HG03342 (cell line): Measurements from ENCODE around the gene TNPO2.
"Not testable (repeated sequence)": the region's sequence is repeated elsewhere in the genome, so short reads cannot be mapped to it uniquely, and the experiment has no call there.

Experiments used
- ATAC-seq: cut with Tn5 transposase; IDR thresholded peaks from one replicate; pipeline ENCODE4 v1.9.1; 2021; ENCODE audit warnings: mild to moderate bottlenecking, moderate library complexity; ENCODE audit not compliant: unreplicated experiment

Gene TNPO2

DNA sequence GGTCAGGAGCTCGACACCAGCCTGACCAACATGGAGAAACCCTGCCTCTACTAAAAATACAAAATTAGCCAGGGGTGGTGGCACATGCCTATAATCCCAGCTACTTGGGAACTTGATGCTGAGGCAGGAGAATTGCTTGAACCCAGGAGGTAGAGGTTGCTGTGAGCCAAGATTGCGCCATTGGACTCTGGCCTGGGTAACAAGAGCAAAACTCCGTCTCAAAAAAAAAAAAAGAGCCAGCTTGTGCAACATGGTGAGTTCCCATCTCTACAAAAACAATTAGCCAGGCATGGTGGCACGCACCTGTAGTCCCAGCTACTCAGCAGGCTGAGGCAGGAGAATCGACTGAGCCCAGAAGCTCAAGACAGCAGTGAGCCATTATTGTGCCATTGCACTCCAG, 45.7 kb downstream of the TNPO2 start:
- ATAC-seq: not testable (repeated sequence)

- ATAC-seq: no peak
These were observed 46.8 kb downstream of the TNPO2 start for GRCh38 chr19:12676928-12677327.

DNA sequence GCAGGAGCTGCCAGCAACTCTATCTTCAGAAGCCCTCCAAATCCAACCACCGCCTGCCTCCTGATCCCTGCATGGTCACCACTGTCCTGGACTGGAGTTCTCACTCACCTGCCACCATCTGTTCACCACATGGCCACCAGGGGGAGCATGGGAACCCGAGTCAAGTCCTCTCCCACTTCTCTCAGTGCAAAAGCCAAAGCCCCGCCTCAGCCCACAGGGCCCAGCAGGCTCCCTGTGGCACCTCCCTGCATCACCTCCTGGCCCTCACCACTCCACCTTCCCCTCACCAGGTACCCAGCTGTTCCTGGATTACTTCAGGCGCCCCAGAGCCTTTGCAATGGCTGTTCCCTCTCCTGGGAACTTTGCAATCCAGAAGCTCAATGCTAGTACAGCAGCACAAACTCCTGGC, 47.3 kb downstream of the TNPO2 start:
- no peak for ATAC-seq

DNA sequence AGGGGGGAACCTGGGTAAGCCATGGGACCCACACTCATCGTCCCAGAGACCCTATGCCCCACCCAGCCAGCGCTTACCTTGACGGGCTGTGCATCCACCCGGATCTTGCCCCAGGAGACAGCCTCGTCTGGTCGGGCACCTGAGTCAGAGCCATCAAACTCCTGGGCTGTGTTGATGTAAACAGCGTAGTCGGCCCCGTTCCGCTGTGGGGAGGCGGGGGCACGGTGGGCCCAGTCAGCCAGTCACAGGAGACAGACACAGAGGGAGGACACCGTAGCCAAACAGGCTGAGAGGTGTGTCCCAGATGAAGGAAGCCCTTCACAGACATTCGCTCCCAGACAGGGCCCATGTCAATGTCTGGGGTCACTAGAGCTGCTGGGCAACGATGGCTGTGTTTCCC, 47.8 kb downstream of the TNPO2 start:
- no peak for ATAC-seq

GRCh38 chr19:12675399-12675798, 48.3 kb downstream of the TNPO2 start:
- no peak for ATAC-seq

DNA sequence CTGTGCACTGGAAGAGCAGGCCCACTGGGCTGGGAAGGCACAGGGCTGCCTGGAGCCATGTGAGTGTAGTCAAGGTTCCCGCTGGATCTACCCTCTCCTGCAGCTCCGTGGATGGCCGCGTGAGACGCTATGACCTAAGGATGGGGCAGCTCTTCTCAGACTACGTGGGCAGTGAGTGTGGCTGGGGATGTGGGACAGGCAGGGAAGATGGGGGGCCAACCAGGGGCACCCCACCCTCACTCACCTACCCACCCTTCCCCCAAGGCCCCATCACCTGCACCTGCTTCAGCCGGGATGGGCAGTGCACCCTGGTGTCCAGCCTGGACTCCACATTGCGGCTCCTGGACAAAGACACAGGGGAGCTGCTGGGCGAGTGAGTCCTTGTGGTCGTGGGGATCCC, 51.0 kb downstream of the TNPO2 start:
- no peak for ATAC-seq

DNA sequence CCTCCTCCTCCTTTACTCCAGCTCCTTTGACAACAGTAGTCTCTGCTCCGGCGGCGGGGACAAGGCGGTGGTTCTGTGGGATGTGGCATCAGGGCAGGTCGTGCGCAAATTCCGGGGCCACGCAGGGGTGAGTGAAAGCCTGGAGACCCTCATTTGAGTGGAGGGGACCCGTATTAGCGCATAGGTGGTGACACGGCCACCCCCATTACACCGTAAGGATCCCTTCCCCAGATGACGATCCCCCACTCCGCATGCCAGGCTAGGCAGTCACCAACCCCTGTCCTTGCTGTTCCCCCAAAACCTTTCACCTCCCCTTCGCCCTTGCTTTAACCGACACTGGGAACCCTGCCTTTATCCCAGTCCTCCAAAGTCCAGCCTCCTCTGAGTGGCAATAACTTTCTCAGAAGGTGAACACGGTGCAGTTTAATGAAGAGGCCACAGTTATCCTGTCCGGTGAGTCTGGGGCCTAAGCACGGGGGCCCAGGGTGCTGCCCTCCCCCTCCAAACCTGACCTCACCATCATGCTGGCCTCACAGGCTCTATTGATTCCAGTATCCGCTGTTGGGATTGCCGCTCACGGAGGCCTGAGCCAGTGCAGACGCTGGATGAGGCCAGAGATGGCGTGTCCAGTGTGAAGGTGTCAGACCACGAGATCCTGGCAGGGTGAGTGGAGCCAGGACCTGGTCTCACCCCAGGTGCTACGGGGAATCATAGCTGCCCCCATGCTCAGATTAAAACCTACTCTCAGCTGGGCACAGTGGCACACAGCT, 53.4 kb downstream of the TNPO2 start:
- ATAC-seq: no peak

DNA sequence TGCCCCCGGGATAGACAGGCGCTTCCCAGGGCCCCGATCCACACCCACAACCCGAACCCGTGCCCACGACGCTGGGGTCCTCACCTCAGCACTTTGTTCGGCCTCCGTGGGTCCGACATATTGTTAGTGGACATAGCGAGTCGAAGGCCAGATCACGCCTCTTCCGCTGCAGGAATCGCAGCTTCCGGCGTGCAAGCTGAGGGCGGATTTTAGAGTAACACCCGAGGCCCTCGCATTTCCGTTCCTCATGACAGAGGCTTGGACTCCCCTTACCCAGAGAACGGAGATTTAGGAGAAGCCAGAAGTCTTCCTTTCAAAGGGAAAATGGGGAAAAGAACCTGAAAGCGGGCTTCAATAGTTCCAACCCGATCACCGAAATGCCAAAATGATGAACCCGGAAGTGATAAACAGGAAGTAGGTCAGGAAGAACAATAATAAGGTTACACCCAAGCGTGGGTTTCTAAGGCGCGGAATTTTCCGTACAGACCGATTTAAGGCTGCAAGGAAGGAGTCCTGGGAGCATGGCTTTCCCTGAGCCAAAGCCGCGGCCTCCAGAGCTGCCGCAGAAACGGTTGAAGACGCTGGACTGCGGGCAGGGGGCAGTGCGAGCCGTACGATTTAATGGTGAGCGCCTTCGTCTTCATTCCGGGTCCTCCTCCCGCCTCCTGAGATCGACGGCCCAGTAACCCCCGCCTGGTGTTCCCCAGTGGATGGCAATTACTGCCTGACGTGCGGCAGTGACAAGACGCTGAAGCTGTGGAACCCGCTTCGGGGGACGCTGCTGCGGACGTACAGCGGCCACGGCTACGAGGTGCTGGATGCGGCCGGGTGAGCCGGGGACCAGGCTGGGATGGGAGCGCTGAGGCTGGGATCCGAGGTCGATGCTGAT, 54.2 kb downstream of the TNPO2 start:
- ATAC-seq: no peak

DNA sequence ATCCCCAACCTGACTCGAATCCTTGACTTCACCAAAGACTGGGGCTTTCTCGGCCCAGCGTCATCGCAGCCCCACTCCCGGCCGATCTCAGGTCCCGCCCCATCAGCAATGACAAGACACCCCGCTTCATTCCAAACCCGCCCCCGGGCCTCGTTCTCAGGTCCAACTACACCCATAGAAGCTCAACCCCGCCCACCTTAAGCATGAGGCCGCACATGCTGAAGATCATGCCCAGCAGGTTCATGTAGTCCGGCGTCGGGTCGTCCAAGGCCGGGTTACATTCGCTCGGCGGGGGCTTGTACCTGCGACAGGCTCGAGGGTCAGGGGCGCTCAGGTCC, 54.8 kb downstream of the TNPO2 start:
- ATAC-seq: no peak

DNA sequence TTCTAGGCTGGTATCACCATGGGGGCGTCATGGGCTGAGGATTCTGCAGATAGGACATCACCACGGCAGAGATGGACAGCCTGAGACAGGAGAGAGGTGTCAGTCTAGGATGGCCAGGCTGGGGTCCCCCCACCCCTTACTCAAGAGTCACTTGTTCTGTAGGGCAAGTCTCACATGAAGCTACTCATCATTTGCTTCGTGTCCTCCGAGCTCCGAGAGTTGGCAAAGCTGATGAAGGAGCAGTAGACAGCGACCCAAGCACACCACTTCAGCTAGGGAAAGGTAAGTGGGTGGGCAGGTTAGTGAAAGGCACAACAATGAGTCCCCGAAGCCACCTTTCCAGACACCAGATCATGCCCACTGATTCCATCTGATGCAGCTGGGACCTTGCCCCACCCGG, 55.4 kb downstream of the TNPO2 start:
- ATAC-seq: no peak

DNA sequence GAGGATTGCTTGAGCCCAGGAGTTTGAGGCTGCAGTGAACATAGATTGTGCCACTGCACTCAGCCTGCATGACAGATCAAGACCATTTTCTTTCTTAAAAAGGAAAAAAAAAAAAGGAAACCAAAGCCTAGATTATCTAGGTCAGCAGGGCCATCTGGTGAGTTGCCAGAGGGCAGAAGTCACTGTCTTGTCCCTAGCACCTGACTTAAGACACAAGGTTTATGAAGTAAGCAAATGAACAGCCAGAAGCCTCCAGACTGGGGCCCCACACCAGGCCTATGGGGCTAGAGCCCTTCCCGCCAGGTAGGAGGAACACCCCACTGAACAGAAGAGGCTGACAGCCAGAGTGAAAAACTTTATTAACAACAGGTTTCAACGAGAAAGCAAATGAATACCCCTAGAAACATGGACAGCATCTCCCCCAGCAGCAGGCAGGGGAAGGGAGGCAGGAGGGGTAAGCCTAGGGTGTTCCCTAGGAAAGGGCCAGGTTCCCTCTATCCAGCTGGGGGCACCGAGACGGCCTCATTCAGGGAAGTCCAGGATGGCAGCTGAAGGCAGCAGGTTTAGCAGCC, 55.9 kb downstream of the TNPO2 start:
- no peak for ATAC-seq

DNA sequence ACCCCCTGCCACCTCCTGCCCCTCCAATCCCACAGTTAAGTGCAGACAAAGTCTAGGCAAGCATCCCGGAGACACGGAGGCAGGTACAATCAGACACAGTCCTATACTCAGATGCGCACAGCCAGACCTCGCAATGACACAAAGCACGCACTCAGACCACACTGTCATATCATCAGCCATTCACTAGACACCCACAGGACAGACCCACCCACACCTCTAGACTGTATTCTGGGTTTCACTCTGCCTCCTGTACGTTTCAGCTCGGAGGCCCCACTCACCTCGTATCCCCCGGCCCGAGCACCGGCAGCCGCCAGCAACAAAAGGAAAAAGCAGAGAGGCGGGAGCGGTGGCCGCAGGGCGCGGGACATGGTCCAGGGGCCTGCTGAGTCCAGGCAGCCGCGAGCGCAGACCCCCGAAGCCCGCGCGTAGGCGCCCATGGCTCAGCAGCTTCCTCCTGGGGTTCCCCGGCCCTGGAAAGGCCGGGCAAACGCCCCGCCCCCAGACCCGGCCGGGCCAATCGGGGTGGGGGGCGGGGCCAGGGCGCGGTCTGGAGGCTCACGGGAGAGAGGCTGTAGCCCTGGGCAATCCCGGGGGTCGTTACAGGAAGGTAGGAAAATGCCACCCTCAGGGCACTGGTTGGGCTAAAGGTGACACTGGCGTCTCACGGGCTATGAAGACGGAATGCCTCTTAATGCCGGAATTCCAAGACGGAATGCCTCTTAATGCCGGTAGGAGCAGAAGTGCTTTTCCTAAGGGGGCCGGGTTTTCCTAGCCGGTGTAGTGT, 57.3 kb downstream of the TNPO2 start, which contains the start of the genes MAN2B1 and WDR83:
Gene MAN2B1, minus strand, starts transcription at position 478 of the 784 bp plus-strand sequence. Its CDS starts 41 bp downstream, at position 437.
Gene WDR83, plus strand, starts transcription at position 543 of the 784 bp plus-strand sequence. CDS start 2,984 bp downstream, outside the sequence.
- peak; percentile 39 for ATAC-seq

GRCh38 chr19:12665671-12666264, 58.0 kb downstream of the TNPO2 start:
- ATAC-seq: no peak

GRCh38 chr19:12665281-12665573, 58.5 kb downstream of the TNPO2 start:
- ATAC-seq: no peak

GRCh38 chr19:12664406-12665280, 59.1 kb downstream of the TNPO2 start:
- no peak for ATAC-seq

DNA sequence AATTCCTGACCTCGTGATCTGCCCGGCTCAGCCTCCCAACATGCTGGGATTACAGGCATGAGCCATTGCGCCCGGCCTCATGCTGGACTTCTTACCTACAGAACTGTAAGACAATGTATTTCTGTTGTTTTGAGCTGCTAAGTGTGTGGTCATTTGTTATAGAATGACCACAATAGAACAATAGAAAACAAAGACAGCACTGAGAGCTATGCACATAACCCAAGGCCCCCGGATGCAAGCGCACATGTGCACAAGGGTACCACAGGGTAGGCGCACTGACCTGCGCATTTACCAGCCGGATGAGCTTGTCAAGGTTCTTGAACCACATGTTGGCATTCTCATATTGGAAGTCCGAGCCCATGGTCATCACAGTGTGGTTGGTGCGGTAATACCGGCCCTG, 62.8 kb downstream of the TNPO2 start:
- no peak for ATAC-seq

DNA sequence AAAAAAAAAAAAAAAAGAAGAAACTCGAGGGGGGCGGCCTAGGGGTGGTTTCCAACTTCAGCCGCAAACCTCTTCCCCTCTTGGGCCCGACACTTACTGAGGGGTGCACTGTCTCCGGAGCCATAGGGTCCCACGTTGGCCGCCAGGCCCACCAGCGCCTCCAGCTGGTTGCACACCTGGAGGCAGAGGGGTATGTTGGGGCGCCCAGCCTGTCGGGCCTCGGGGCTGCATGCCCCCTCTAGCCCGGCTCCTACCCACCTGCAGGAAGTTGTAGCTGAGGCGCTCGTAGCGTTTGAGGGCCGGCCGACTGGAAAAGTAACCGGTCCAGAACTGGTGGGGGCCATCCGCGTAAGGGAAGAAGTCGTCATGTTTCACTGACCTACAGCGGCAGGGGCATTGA, 65.8 kb downstream of the TNPO2 start:
- no peak for ATAC-seq

GRCh38 chr19:12656899-12657571, 66.7 kb downstream of the TNPO2 start:
- no peak for ATAC-seq

DNA sequence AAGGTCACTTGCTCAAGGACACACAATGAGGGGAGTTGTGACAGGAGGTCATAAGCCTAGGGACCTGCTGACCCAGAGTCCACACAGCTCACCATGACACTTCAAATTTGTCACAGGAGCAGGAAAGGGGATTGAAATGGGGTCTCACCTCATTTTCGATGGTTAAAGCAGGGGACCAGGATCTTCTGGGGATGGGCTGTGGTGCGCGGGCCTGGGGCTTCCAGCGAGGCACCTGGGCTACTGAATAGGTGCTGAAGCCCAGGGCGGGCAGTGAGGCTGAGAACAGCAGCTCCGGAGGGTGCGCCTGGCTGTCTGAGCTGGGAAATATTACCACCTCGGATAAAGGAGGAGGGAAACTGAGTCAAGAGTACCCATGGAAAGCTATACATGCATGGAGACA, 68.2 kb downstream of the TNPO2 start:
- no peak for ATAC-seq
